H1 (cell line): ENCODE results near the gene TM4SF18. TPM values are rescaled to one million over a fixed set of nuclear protein-coding genes. Genes with fewer than 3 reads are reported as not detected.

ENCODE experiments used
- CBX5 ChIP-seq: fragments of 300-800, 300-1000 bp; sonication (generic); IDR thresholded peaks from 2 replicates; pipeline ENCODE4 v1.7.1; 2016; ENCODE audit warnings: antibody characterized with exemption, low read length, low read depth
- KDM4A ChIP-seq: IDR thresholded peaks from one replicate; pipeline ENCODE4 v1.7.1; 2012; ENCODE audit warnings: low read depth, mild to moderate bottlenecking, moderate library complexity, low read length, inconsistent platforms; ENCODE audit not compliant: severe bottlenecking
- KDM5A ChIP-seq: fragments of 200-600 bp; IDR thresholded peaks from 2 replicates; pipeline ENCODE4 v1.7.1; 2012; ENCODE audit warnings: mild to moderate bottlenecking, low read length, inconsistent platforms, mixed read lengths
- POU5F1 ChIP-seq: IDR thresholded peaks from 2 replicates; pipeline ENCODE4 v1.6.1; 2011; ENCODE audit warnings: low read depth, mild to moderate bottlenecking, low read length, moderate library complexity
- polyA plus RNA-seq, 7 experiments: library from polyadenylated mRNA; depleted of rRNA in 3 of 7; stranded (reverse) in 5 of 7; unstranded in 2 of 7; fragments of >200 nt in 5 of 7; fragments of 200-250 nt in 2 of 7; gene quantifications; 1 replicate in 5 of 7; 2 replicates in 1 of 7; 4 replicates in 1 of 7; pipeline versions ENCODE4 v1.2.1 to v1.2.3, GENCODE V29; 2011 to 2013; ENCODE audit warnings: missing spikeins in 2 of 7, mixed read lengths in 2 of 7
- total RNA-seq: library from RNA; stranded (reverse); fragmentation: NEBNext Ultra II Directional; extraction: Animal tissue kit (Norgen Biotek cat#: 25700); gene quantifications from 2 replicates; pipeline ENCODE4 v1.2.1, GENCODE V29; 2021

TM4SF18 gene
- total and polyA plus RNA-seq, 2 of the 8 experiments (the other 6 are each of a cell fraction or from before 2014, with no cell fraction given) = 2.9 to 13.6 TPM

- TF ChIP-seq CBX5 (no peak), POU5F1 (no peak), KDM4A (no peak), KDM5A (no peak)
These were observed 41.5 kb upstream of the TM4SF18 start (continued) for GRCh38 chr3:149374793-149375500.
